HepG2 (cell line): ENCODE data around the gene DHX16. TPM values are rescaled to one million over a fixed set of nuclear protein-coding genes. Genes with fewer than 3 reads are reported as not detected.

Source experiments
- EEA1 ChIP-seq: sonication (generic); formaldehyde crosslinking; IDR thresholded peaks from 2 replicates; pipeline ENCODE4 v1.5.1; 2020; ENCODE audit warnings: mild to moderate bottlenecking, missing genetic modification reagents, borderline replicate concordance
- HIVEP1 ChIP-seq: sonication (generic); formaldehyde crosslinking; IDR thresholded peaks from 2 replicates; pipeline ENCODE4 v1.4.0; 2020; ENCODE audit warnings: mild to moderate bottlenecking, missing genetic modification reagents
- HMGA1 ChIP-seq: sonication (generic); formaldehyde crosslinking; conservative IDR thresholded peaks from 2 replicates; pipeline ENCODE4 v1.4.0; 2020; ENCODE audit warnings: missing genetic modification reagents
- HOXA9 ChIP-seq: sonication (generic); formaldehyde crosslinking; IDR thresholded peaks from 2 replicates; pipeline ENCODE4 v1.8.1; 2022; ENCODE audit warnings: missing genetic modification reagents, mild to moderate bottlenecking, moderate library complexity, borderline replicate concordance
- KDM2A ChIP-seq: sonication (generic); formaldehyde crosslinking; IDR thresholded peaks from 2 replicates; pipeline ENCODE4 v1.4.0; 2020; ENCODE audit warnings: low read depth, missing genetic modification reagents, borderline replicate concordance
- NCOA2 ChIP-seq: sonication (generic); formaldehyde crosslinking; IDR thresholded peaks from 2 replicates; pipeline ENCODE4 v1.8.0; 2022; ENCODE audit warnings: inconsistent platforms
- NR1H2 ChIP-seq: sonication (generic); formaldehyde crosslinking; IDR thresholded peaks from 2 replicates; pipeline ENCODE4 v1.8.1; 2022; ENCODE audit warnings: low read depth, missing genetic modification reagents, borderline replicate concordance
- RBM39 ChIP-seq: fragments of 200-400 bp; formaldehyde crosslinking; IDR thresholded peaks from one replicate; pipeline ENCODE4 v1.6.1; 2018; ENCODE audit warnings: antibody characterized with exemption, mild to moderate bottlenecking, low read depth, low read length; ENCODE audit not compliant: poor library complexity, severe bottlenecking
- REPIN1 ChIP-seq: sonication (generic); formaldehyde crosslinking; IDR thresholded peaks from 2 replicates; pipeline ENCODE4 v1.8.0; 2022; ENCODE audit warnings: missing genetic modification reagents, low read depth, mild to moderate bottlenecking, borderline replicate concordance
- RFX3 ChIP-seq: IDR thresholded peaks from 2 replicates; pipeline ENCODE4 v1.6.1; 2016; ENCODE audit warnings: missing biosample characterization, missing genetic modification reagents
- SCMH1 ChIP-seq: sonication (generic); formaldehyde crosslinking; IDR thresholded peaks from 2 replicates; pipeline ENCODE4 v1.9.0; 2021; ENCODE audit warnings: missing genetic modification reagents, mild to moderate bottlenecking, borderline replicate concordance
- TBX3 ChIP-seq: fragments of 450-650 bp; IDR thresholded peaks from 2 replicates; pipeline ENCODE4 v1.6.1; 2017; ENCODE audit warnings: antibody characterized with exemption, mild to moderate bottlenecking, inconsistent platforms, borderline replicate concordance
- XRCC5 ChIP-seq: fragments of 200-400 bp; formaldehyde crosslinking; optimal IDR thresholded peaks from 2 replicates; pipeline ENCODE3; 2017; ENCODE audit warnings: mild to moderate bottlenecking, low read length
- ZNF337 ChIP-seq: sonication (generic); formaldehyde crosslinking; IDR thresholded peaks from 2 replicates; pipeline ENCODE4 v1.5.1; 2020; ENCODE audit warnings: missing genetic modification reagents, low read depth, mild to moderate bottlenecking, borderline replicate concordance
- ZNF33B ChIP-seq: sonication (generic); formaldehyde crosslinking; IDR thresholded peaks from 2 replicates; pipeline ENCODE4 v1.5.1; 2020; ENCODE audit warnings: mild to moderate bottlenecking, missing genetic modification reagents
- ZNF556 ChIP-seq: sonication (generic); formaldehyde crosslinking; IDR thresholded peaks from 2 replicates; pipeline ENCODE4 v1.4.0; 2020; ENCODE audit warnings: mild to moderate bottlenecking, missing genetic modification reagents, borderline replicate concordance
- ZNF75D ChIP-seq: sonication (generic); formaldehyde crosslinking; IDR thresholded peaks from 2 replicates; pipeline ENCODE4 v1.8.1; 2023; ENCODE audit warnings: missing genetic modification reagents, mild to moderate bottlenecking, borderline replicate concordance
- polyA plus RNA-seq, 8 experiments: library from polyadenylated mRNA; depleted of rRNA in 3 of 8; stranded (reverse) in 7 of 8; unstranded in 1 of 8; fragments of >200 nt; fragmentation: Illumina TruSeq in 4 of 8; extraction: Trizol in 4 of 8; gene quantifications; 2 replicates each; pipeline versions ENCODE4 v1.2.1 to v1.2.3, GENCODE V29; 2011 to 2016; ENCODE audit warnings: low read depth in 4 of 8, missing spikeins in 1 of 8, mixed read lengths in 1 of 8; ENCODE audit not compliant: insufficient read depth in 1 of 8
- total RNA-seq, 5 experiments: library from RNA; depleted of rRNA; stranded (reverse); fragments of >200 nt; fragmentation: Illumina TruSeq; extraction: Trizol; gene quantifications; 2 replicates each; pipeline ENCODE4 v1.2.3, GENCODE V29; 2016; ENCODE audit warnings: low read depth in 1 of 5
- TF ChIP-seq, protein P1 (sequence below): sonication (generic); formaldehyde crosslinking; IDR thresholded peaks from 2 replicates; pipeline ENCODE4 v1.4.0; 2020; ENCODE audit warnings: low read depth, missing genetic modification reagents
- TF ChIP-seq, protein P2 (sequence below): sonication (generic); formaldehyde crosslinking; IDR thresholded peaks from 2 replicates; pipeline ENCODE4 v1.5.0; 2020; ENCODE audit warnings: mild to moderate bottlenecking, missing genetic modification reagents, borderline replicate concordance

DHX16 gene
- total and polyA plus RNA-seq, 2 of the 13 experiments (the other 11 are each of a cell fraction or from before 2014, with no cell fraction given) = 57.0 to 58.5 TPM

- no peak for TF ChIP-seq HMGA1 (CRISPR knock-in tag)
- TF ChIP-seq KDM2A (CRISPR knock-in tag) = peak; percentile 54; the same call in 1 of the 2 replicates
- no peak for TF ChIP-seq SCMH1 (CRISPR knock-in tag)
- TF ChIP-seq, protein P1, sequence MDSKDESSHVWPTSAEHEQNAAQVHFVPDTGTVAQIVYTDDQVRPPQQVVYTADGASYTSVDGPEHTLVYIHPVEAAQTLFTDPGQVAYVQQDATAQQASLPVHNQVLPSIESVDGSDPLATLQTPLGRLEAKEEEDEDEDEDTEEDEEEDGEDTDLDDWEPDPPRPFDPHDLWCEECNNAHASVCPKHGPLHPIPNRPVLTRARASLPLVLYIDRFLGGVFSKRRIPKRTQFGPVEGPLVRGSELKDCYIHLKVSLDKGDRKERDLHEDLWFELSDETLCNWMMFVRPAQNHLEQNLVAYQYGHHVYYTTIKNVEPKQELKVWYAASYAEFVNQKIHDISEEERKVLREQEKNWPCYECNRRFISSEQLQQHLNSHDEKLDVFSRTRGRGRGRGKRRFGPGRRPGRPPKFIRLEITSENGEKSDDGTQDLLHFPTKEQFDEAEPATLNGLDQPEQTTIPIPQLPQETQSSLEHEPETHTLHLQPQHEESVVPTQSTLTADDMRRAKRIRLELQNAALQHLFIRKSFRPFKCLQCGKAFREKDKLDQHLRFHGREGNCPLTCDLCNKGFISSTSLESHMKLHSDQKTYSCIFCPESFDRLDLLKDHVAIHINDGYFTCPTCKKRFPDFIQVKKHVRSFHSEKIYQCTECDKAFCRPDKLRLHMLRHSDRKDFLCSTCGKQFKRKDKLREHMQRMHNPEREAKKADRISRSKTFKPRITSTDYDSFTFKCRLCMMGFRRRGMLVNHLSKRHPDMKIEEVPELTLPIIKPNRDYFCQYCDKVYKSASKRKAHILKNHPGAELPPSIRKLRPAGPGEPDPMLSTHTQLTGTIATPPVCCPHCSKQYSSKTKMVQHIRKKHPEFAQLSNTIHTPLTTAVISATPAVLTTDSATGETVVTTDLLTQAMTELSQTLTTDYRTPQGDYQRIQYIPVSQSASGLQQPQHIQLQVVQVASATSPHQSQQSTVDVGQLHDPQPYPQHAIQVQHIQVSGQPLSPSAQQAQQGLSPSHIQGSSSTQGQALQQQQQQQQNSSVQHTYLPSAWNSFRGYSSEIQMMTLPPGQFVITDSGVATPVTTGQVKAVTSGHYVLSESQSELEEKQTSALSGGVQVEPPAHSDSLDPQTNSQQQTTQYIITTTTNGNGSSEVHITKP (CRISPR knock-in tag) = no peak; the same call in 1 of the 2 replicates
- no peak for TF ChIP-seq ZNF33B (CRISPR knock-in tag)
- no peak for TF ChIP-seq ZNF556 (CRISPR knock-in tag)
- TF ChIP-seq ZNF337 (CRISPR knock-in tag) = no peak
- 0 out of 2 replicates have a peak, but pooled peaks have one; percentile 15 for TF ChIP-seq ZNF75D (CRISPR knock-in tag)
- no peak for TF ChIP-seq HIVEP1
- TF ChIP-seq RBM39 = no peak
- TF ChIP-seq HOXA9 (CRISPR knock-in tag) = no peak
- TF ChIP-seq NR1H2 (CRISPR knock-in tag) = no peak
- no peak for TF ChIP-seq RFX3 (CRISPR knock-in tag)
- TF ChIP-seq NCOA2 = peak; percentile 25; the same call in 1 of the 2 replicates
- peak; percentile 73 for TF ChIP-seq XRCC5
- no peak for TF ChIP-seq EEA1 (CRISPR knock-in tag)
- peak; percentile 75; the same call in 1 of the 2 replicates for TF ChIP-seq REPIN1 (CRISPR knock-in tag)
- TF ChIP-seq, protein P2, sequence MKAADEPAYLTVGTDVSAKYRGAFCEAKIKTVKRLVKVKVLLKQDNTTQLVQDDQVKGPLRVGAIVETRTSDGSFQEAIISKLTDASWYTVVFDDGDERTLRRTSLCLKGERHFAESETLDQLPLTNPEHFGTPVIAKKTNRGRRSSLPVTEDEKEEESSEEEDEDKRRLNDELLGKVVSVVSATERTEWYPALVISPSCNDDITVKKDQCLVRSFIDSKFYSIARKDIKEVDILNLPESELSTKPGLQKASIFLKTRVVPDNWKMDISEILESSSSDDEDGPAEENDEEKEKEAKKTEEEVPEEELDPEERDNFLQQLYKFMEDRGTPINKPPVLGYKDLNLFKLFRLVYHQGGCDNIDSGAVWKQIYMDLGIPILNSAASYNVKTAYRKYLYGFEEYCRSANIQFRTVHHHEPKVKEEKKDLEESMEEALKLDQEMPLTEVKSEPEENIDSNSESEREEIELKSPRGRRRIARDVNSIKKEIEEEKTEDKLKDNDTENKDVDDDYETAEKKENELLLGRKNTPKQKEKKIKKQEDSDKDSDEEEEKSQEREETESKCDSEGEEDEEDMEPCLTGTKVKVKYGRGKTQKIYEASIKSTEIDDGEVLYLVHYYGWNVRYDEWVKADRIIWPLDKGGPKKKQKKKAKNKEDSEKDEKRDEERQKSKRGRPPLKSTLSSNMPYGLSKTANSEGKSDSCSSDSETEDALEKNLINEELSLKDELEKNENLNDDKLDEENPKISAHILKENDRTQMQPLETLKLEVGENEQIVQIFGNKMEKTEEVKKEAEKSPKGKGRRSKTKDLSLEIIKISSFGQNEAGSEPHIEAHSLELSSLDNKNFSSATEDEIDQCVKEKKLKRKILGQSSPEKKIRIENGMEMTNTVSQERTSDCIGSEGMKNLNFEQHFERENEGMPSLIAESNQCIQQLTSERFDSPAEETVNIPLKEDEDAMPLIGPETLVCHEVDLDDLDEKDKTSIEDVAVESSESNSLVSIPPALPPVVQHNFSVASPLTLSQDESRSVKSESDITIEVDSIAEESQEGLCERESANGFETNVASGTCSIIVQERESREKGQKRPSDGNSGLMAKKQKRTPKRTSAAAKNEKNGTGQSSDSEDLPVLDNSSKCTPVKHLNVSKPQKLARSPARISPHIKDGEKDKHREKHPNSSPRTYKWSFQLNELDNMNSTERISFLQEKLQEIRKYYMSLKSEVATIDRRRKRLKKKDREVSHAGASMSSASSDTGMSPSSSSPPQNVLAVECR (CRISPR knock-in tag) = peak; percentile 71; the same call in 1 of the 2 replicates
- no peak for TF ChIP-seq TBX3
These were observed 47.3 kb upstream of the DHX16 start, which contains the start of gene TUBB (continued) for GRCh38 chr6:30719791-30720737.
